GM21367 (cell line): ENCODE data around the gene FLYWCH2.
"Not testable (repeated sequence)": the region's sequence is repeated elsewhere in the genome, so short reads cannot be mapped to it uniquely, and the experiment has no call there.

Source experiments
- ATAC-seq: cut with Tn5 transposase; IDR thresholded peaks from one replicate; pipeline ENCODE4 v1.9.1; 2021; ENCODE audit not compliant: unreplicated experiment

Gene FLYWCH2

DNA sequence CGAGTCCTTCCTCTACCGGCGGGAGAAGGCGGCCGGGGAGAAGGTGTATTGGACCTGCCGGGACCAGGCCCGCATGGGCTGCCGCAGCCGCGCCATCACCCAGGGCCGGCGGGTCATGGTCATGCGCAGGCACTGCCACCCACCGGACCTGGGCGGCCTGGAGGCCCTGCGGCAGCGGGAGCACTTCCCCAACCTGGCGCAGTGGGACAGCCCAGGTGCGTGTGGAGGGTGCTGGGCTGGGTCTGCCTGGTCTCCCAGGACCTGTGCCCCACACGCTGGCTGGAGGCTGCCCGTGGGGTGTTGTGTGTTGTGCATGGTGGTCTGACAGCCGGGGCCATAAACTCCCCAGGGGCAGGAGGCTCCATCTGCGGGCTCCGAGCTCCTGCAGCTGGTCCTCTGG lies 54.2 kb downstream of the FLYWCH2 start:
- no peak for ATAC-seq

DNA sequence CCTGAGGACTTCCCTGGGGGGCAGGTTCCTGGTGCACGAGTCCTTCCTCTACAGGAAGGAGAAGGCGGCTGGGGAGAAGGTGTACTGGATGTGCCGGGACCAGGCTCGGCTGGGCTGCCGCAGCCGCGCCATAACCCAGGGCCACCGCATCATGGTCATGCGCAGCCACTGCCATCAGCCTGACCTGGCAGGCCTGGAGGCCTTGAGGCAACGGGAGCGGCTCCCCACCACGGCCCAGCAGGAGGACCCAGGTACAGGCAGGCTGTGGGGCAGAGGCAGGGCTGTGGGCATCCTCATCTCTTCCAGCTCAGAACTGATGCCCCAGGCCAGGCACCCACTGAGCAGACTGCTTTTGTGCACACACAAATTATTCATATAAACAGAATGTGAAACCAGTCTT lies 55.2 kb downstream of the FLYWCH2 start:
- ATAC-seq, result no peak

DNA sequence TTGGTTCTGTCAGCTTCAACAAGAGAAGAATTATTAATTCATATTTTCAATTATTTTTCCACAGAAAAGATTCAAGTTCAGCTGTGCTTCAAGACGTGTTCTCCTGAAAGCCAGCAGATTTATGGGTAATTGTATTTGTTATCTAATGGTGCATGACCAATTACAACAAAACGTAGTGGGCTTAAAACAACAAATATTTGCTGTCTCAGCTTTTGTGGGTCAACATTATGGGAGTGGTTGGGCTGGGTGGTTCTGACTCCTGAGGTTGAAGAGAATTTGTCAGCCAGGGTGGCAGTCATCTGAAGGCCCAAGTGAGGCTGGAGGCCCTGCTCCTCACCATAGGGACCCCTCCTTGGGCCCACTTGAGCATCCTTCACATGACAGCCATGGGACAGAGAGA lies 57.0 kb downstream of the FLYWCH2 start:
- ATAC-seq, result no peak

DNA sequence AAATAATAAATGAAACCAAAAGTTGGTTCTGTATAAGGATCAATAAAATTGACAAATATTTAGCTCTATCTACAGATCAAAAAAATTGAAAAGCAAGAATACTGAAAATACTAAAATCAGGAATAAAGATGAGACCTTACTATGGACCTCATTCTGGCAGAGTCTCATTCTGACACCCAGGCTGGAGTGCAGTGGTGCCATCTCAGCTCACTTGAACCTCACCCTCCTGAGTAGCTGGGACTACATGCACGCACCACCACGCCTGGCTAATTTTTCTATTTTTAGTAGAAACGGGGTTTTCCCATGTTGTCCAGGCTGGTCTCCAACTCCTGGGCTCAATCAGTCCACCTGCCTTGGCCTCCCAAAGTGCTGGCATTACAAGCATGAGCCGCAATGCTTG lies 59.0 kb downstream of the FLYWCH2 start:
- no peak for ATAC-seq

DNA sequence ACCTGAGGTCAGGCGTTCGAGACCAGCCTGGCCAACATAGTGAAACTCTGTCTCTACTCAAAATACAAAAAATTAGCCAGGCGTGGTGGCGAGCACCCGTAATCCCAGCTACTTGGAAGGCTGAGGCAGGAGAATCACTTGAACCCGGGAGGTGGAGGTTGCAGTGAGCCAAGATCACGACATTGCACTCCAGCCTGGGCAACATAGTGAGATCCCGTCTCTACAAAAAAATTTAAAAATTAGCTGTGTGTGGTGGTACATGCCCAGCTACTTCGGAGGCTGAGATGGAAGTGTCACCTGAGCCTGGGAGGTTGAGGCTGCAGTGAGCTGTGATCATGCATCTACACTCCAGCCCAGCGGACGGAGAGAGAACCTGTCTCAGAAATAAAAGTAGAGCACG lies 60.7 kb downstream of the FLYWCH2 start:
- not testable (repeated sequence) for ATAC-seq

DNA sequence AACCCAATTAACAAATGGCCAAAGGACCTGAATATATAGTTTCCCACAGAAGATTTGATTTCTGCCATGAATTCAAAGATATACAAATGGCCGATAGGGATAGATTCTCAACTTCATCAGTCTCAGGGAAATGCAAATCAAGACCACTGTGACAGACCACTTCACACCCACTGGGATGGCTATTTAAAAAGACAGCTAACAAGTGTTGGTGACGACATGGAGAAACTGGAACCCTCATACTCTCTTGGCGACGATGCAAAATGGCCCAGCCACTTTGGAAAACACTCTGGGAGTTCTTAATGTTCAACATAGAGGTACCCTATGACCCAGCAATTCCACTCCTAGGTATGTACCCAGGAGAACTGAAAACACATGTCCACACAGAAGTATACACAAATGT lies 63.6 kb downstream of the FLYWCH2 start:
- no peak for ATAC-seq
